ENCODE measurements around the gene SYNGR4. TPM values are rescaled to one million over a fixed set of nuclear protein-coding genes. Genes with fewer than 3 reads are reported as not detected.

Gene SYNGR4
- total RNA-seq, 1 experiment from 2014 or later: not detected

DNA sequence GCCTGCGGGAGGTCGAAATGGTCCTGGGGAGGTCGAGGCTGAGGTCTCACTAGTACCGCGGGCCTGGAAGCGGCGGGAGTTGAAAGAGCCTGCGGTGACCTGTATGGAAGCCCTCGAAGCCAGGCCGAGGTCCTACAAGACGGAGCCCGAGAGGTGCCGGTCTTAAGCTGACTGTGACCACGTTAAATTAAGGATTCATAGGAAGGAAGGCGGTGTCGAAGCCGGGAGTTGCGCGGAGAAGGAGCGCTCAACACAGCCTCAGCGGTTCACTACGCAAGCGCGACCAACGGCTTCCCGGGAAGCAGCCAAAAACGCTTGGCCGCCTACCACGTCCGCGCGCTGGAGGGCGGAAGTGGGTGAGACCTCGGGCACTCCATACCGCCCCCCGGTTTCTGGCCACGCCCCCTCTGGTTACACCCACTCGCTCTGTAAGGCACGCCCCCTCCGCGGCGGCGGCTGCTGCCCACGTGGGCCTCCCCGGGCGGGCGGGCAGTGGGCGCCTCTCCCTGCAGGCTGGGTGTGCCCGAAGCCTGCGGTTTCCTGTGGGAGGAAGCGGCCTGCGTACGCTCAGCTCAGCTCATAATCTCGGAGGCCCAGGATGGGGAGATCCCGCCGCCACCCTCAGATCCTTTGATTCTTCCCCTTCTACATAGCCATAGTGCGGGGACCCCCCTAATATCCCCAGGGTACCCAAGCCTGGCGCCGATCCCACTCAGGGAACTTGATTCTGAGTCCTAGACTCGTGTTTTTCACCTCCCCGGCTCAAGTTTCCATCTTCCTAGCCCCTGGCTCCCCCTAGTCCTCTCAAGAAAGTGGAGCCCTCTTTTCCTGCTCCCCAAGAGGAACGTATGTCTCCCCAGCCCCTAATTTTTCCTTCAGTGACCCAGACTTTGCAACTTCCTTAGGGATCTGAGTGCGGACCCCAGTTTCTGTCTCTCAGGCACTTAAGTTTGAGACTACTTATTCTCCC is 42.3 kb upstream of the SYNGR4 start (continued):
- TF ChIP-seq, protein P1, sequence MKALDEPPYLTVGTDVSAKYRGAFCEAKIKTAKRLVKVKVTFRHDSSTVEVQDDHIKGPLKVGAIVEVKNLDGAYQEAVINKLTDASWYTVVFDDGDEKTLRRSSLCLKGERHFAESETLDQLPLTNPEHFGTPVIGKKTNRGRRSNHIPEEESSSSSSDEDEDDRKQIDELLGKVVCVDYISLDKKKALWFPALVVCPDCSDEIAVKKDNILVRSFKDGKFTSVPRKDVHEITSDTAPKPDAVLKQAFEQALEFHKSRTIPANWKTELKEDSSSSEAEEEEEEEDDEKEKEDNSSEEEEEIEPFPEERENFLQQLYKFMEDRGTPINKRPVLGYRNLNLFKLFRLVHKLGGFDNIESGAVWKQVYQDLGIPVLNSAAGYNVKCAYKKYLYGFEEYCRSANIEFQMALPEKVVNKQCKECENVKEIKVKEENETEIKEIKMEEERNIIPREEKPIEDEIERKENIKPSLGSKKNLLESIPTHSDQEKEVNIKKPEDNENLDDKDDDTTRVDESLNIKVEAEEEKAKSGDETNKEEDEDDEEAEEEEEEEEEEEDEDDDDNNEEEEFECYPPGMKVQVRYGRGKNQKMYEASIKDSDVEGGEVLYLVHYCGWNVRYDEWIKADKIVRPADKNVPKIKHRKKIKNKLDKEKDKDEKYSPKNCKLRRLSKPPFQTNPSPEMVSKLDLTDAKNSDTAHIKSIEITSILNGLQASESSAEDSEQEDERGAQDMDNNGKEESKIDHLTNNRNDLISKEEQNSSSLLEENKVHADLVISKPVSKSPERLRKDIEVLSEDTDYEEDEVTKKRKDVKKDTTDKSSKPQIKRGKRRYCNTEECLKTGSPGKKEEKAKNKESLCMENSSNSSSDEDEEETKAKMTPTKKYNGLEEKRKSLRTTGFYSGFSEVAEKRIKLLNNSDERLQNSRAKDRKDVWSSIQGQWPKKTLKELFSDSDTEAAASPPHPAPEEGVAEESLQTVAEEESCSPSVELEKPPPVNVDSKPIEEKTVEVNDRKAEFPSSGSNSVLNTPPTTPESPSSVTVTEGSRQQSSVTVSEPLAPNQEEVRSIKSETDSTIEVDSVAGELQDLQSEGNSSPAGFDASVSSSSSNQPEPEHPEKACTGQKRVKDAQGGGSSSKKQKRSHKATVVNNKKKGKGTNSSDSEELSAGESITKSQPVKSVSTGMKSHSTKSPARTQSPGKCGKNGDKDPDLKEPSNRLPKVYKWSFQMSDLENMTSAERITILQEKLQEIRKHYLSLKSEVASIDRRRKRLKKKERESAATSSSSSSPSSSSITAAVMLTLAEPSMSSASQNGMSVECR (CRISPR knock-in tag; IDR thresholded peaks at IDR 0.05; ENCODE audit: borderline replicate concordance): peak; percentile 62
- TF ChIP-seq, protein P2, sequence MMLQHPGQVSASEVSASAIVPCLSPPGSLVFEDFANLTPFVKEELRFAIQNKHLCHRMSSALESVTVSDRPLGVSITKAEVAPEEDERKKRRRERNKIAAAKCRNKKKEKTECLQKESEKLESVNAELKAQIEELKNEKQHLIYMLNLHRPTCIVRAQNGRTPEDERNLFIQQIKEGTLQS (CRISPR knock-in tag; conservative IDR thresholded peaks at IDR 0.05): no peak
- TF ChIP-seq ELF4 (CRISPR knock-in tag; IDR thresholded peaks at IDR 0.05; ENCODE audit: low read depth) (no peak), SMAD3 (CRISPR knock-in tag; IDR thresholded peaks at IDR 0.05; ENCODE audit: borderline replicate concordance) (no peak), GRHL2 (CRISPR knock-in tag; IDR thresholded peaks at IDR 0.05; ENCODE audit: insufficient replicate concordance, severe bottlenecking) (no peak), MYBL2 (CRISPR knock-in tag; IDR thresholded peaks at IDR 0.05) (peak; percentile 48; the same call in 1 of the 2 replicates), ETV6 (CRISPR knock-in tag; IDR thresholded peaks at IDR 0.05) (0 out of 2 replicates have a peak, but pooled peaks have one; percentile 11)
- TF ChIP-seq, protein P3, sequence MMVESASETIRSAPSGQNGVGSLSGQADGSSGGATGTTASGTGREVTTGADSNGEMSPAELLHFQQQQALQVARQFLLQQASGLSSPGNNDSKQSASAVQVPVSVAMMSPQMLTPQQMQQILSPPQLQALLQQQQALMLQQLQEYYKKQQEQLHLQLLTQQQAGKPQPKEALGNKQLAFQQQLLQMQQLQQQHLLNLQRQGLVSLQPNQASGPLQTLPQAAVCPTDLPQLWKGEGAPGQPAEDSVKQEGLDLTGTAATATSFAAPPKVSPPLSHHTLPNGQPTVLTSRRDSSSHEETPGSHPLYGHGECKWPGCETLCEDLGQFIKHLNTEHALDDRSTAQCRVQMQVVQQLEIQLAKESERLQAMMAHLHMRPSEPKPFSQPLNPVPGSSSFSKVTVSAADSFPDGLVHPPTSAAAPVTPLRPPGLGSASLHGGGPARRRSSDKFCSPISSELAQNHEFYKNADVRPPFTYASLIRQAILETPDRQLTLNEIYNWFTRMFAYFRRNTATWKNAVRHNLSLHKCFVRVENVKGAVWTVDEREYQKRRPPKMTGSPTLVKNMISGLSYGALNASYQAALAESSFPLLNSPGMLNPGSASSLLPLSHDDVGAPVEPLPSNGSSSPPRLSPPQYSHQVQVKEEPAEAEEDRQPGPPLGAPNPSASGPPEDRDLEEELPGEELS (CRISPR knock-in tag; IDR thresholded peaks at IDR 0.05): peak; percentile 66; the same call in 1 of the 2 replicates
- TF ChIP-seq, protein P4, sequence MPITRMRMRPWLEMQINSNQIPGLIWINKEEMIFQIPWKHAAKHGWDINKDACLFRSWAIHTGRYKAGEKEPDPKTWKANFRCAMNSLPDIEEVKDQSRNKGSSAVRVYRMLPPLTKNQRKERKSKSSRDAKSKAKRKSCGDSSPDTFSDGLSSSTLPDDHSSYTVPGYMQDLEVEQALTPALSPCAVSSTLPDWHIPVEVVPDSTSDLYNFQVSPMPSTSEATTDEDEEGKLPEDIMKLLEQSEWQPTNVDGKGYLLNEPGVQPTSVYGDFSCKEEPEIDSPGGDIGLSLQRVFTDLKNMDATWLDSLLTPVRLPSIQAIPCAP (CRISPR knock-in tag; IDR thresholded peaks at IDR 0.05): no peak
- TF ChIP-seq, protein P5, sequence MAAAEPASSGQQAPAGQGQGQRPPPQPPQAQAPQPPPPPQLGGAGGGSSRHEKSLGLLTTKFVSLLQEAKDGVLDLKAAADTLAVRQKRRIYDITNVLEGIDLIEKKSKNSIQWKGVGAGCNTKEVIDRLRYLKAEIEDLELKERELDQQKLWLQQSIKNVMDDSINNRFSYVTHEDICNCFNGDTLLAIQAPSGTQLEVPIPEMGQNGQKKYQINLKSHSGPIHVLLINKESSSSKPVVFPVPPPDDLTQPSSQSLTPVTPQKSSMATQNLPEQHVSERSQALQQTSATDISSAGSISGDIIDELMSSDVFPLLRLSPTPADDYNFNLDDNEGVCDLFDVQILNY (CRISPR knock-in tag; IDR thresholded peaks at IDR 0.05): 0 out of 2 replicates have a peak, but pooled peaks have one; percentile 52

DNA sequence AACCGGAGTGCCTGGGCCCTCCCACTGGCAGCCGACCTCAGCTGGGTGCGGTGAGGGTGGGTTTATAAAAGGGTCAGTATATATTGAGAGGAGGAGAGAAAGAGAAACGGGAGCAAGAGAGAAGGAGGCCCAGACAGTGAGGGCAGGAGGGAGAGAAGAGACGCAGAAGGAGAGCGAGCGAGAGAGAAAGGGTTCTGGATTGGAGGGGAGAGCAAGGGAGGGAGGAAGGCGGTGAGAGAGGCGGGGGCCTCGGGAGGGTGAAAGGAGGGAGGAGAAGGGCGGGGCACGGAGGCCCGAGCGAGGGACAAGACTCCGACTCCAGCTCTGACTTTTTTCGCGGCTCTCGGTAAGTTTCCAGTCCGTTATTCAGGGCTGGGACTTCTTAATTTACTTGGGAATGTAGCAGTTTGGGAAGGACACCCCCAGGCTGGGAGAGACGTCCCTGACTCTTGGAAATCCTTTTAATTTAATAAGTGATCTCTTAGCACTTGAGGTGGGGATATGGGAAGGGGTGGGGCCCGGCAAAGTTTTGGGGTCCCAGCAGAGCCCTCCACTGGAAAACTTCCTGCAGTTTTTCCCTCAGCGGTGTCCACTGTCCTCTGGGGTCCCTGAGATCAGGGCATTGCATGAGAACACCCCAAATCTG is 38.8 kb upstream of the SYNGR4 start, which contains the start of gene EMP3:
Gene EMP3, plus strand, starts transcription at position 288 of the 646 bp plus-strand sequence. CDS start 1,293 bp downstream, outside the sequence.
- ChIA-PET POLR2A (interaction anchor here (1.2 to 1.5 kb wide), 3 partner anchors 7 to 39 kb away, joined by 4 to 5 read pairs (median 4); partner anchors contain the start of genes SYNGR4 and TMEM143), CTCF (interaction anchor here (1.0 to 12.8 kb wide), 6 partner anchors 11 to 259 kb away, joined by 3 to 404 read pairs (median 6); no protein-coding TSS in a partner anchor)
- Mint-ChIP-seq H3K9me3 (peaks cover 7% of the 10 kb centered on the region), H3K27me3 (ENCODE audit: low read depth) (peaks cover 58% of the 10 kb centered on the region), H3K27ac (peak within 1 kb of the TSS; percentile 14; the same call in 1 of the 2 replicates), H3K4me1 (peaks cover 50% of the 10 kb centered on the region), H3K4me3 (peak within 1 kb of the TSS; percentile 61), H3K36me3 (no peaks in the 10 kb centered on the region)
- ATAC-seq (peak; percentile 4), DNase-seq (ENCODE audit: low spot score) (peak; percentile 78)
- TF ChIP-seq, protein P6, sequence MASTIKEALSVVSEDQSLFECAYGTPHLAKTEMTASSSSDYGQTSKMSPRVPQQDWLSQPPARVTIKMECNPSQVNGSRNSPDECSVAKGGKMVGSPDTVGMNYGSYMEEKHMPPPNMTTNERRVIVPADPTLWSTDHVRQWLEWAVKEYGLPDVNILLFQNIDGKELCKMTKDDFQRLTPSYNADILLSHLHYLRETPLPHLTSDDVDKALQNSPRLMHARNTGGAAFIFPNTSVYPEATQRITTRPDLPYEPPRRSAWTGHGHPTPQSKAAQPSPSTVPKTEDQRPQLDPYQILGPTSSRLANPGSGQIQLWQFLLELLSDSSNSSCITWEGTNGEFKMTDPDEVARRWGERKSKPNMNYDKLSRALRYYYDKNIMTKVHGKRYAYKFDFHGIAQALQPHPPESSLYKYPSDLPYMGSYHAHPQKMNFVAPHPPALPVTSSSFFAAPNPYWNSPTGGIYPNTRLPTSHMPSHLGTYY (CRISPR knock-in tag; IDR thresholded peaks at IDR 0.05): no peak
- TF ChIP-seq TEAD4 (CRISPR knock-in tag; IDR thresholded peaks at IDR 0.05): no peak
- TF ChIP-seq NR2C2 (CRISPR knock-in tag; IDR thresholded peaks at IDR 0.05): no peak
- no peak for TF ChIP-seq SMAD4 (CRISPR knock-in tag; IDR thresholded peaks at IDR 0.05)
- TF ChIP-seq, protein P7, sequence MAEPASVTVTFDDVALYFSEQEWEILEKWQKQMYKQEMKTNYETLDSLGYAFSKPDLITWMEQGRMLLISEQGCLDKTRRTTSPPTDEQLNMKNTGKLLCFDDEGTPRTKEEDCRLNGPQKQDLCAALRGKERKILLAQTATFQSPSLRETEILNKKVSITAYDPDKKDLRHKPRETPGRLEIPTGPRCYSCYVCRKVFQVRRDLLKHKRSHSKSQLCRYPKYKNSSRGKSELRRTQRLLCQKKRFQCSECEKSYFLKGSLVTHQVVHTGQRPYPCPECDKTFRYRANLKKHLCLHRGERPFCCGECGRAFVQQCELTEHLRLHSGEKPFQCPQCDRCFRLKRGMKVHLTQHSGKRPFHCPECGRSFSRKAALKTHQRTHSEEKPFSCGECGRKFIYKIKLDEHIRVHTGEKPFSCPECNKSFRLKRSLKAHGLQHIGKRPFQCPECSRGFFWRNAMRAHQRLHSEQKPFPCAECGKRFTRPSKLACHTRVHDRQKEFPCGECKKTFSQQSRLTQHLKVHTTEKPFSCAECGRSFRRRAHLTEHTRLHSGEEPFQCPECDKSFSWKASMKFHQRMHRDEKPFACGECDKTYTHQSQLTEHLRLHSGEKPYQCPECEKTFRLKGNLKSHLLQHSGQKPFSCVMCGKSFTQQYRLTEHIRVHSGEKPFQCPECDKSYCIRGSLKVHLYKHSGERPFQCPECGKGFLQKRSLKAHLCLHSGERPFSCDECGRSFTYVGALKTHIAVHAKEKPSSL (CRISPR knock-in tag; conservative IDR thresholded peaks at IDR 0.05): no peak
- TF ChIP-seq TCF7 (CRISPR knock-in tag; IDR thresholded peaks at IDR 0.05; ENCODE audit: low read depth): no peak
- TF ChIP-seq ZNF317 (CRISPR knock-in tag; IDR thresholded peaks at IDR 0.05; ENCODE audit: borderline replicate concordance, low read depth): no peak
- no peak for TF ChIP-seq CREB1 (CRISPR knock-in tag; IDR thresholded peaks at IDR 0.05)
- TF ChIP-seq NFE2L1 (CRISPR knock-in tag; IDR thresholded peaks at IDR 0.05): no peak
- no peak for TF ChIP-seq NFATC4 (CRISPR knock-in tag; IDR thresholded peaks at IDR 0.05)
- no peak for TF ChIP-seq CREM (CRISPR knock-in tag; IDR thresholded peaks at IDR 0.05)
- TF ChIP-seq ZNF423 (CRISPR knock-in tag; IDR thresholded peaks at IDR 0.05): no peak

Measured in WTC11 (cell line).